ENCODE measurements around the gene TES.

GRCh38 chr7:116171094-116171493, 39.2 kb upstream of the TES start:
- TF ChIP-seq, protein P1, sequence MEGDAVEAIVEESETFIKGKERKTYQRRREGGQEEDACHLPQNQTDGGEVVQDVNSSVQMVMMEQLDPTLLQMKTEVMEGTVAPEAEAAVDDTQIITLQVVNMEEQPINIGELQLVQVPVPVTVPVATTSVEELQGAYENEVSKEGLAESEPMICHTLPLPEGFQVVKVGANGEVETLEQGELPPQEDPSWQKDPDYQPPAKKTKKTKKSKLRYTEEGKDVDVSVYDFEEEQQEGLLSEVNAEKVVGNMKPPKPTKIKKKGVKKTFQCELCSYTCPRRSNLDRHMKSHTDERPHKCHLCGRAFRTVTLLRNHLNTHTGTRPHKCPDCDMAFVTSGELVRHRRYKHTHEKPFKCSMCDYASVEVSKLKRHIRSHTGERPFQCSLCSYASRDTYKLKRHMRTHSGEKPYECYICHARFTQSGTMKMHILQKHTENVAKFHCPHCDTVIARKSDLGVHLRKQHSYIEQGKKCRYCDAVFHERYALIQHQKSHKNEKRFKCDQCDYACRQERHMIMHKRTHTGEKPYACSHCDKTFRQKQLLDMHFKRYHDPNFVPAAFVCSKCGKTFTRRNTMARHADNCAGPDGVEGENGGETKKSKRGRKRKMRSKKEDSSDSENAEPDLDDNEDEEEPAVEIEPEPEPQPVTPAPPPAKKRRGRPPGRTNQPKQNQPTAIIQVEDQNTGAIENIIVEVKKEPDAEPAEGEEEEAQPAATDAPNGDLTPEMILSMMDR (IDR thresholded peaks at IDR 0.05; ENCODE audit: poor library complexity, severe bottlenecking): no peak
- TF ChIP-seq POLR2AphosphoS5 (IDR thresholded peaks at IDR 0.05): no peak

Data from neural cell (in vitro differentiated cells).